Stimulated activated CD4-positive, alpha-beta T cell treated with anti-CD3 and anti-CD28 coated beads, Interleukin-1b, Interleukin-23, amount 100 ng/mL, for 4 hours (primary cell): ENCODE results near the gene PLEKHA7.
A peak's percentile ranks its signal among the peaks of the same experiment; 100 is the strongest.

Experiments
- DNase-seq, 2 donors: peaks; one replicate each; pipeline ENCODE4 v3.0.0-alpha.2; 2020; ENCODE audit warnings: low read depth in 2 of 2

PLEKHA7 gene

GRCh38 chr11:16841481-16841880 is 172.7 kb downstream of the PLEKHA7 start:
- no peak for DNase-seq

GRCh38 chr11:16840951-16841350 is 173.3 kb downstream of the PLEKHA7 start:
- no peak for DNase-seq

- no peak for DNase-seq
Observed at GRCh38 chr11:16839821-16840220, 174.4 kb downstream of the PLEKHA7 start.

- DNase-seq, result no peak
Observed at GRCh38 chr11:16834384-16834783, 179.8 kb downstream of the PLEKHA7 start.

GRCh38 chr11:16833026-16833425 is 181.2 kb downstream of the PLEKHA7 start:
- DNase-seq, result no peak

DNA sequence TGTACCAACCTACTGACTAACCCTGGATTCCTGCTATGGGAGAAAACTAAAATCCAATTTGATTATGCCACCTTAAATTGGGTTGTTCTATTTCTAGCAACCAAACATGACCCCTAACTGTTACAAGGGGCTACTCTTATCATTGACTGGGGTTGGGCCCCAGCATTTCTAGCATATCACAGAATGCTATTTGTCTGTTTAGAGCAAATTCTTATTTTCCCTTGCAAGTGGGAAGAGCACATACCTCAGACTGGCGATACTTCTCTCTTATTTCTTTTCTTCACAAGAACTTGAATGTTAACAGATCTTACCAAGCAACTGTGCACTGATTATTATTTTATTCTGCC is 182.0 kb downstream of the PLEKHA7 start:
- DNase-seq, result no peak

DNA sequence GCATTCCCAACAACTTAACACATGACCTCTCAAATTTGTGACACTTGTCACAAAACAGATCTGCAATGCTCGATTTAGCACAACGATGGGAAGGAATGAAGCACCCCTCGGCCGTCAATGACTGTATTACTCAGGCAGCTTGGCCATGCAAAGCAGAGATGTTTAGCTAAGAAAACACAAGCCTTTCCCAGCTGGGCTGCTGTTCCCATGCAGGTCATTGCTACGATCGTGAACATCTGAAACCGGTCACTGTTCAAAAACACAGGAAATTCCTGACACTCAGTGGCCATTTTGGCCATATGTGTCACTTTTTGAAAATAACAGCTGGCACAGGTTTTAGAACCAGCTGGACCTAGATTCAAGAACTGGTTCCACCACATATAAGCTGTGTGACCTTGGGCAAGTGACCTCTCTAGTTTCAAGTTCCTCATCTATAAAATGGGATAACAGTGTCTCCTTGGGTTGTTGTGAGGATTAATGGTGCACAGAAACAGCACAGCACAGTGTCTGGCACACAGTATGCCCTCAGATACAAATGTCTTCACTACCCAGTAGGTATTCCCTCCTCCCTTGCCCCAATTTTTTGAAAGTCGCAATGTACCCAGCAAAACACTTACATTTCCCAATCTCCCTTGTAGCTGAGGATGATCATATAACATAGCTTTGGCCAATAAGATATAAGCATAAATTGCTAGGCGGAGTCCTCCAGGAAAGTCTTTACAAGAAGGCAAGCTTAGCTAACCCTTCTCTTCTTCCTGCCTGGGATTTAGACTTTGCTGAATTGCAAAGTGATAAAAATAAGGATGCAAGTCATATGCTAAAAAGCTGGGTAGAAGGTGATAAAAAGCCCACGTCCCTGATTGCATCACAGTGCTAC is 182.7 kb downstream of the PLEKHA7 start:
- no peak for DNase-seq

DNA sequence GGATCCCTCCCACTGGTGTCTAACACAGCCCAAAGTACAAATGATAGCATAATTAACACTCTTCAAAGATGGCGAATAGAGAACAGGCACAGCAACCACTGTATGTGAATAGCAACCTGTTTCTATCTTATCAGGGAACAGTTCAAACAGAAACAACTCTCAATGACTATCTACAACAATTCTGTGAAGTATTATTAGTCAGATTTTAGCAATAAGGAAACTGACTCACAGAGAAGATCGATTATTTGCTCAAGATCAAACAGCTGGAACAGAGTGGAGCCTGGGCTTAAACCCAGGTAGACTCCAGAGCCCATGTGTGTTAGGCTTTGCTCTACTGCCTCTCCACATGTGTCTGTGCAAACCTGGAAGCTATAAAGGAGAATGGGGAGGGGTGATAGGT is 187.1 kb downstream of the PLEKHA7 start:
- DNase-seq, result no peak

- no peak for DNase-seq
Observed at GRCh38 chr11:16825968-16826367, 188.2 kb downstream of the PLEKHA7 start.

DNA sequence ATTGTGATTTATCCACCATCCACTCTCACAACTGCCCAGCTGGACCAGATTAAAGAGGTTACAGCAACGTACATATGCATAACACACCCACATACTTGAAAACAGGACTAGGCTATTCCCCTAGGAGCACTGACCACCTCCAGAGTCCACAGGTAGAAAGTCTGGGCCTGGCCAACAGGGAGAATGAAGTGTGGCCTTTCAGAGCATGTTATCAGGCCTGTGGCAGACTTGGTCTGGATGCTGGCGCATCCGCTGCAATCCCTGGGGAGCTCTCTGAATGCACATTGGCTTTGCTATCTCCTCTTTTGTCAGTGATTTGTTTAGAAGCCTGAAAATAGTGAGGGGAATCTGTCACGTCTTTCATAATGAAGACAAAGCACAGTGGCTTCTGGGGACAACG is 189.1 kb downstream of the PLEKHA7 start:
- no peak for DNase-seq

- peak; percentile 58 to 67 for DNase-seq
Observed at GRCh38 chr11:16820324-16821092, 193.7 kb downstream of the PLEKHA7 start.

GRCh38 chr11:16818284-16818683 is 195.9 kb downstream of the PLEKHA7 start:
- DNase-seq, result no peak

- no peak for DNase-seq
Observed at GRCh38 chr11:16817351-16817750, 196.9 kb downstream of the PLEKHA7 start.

DNA sequence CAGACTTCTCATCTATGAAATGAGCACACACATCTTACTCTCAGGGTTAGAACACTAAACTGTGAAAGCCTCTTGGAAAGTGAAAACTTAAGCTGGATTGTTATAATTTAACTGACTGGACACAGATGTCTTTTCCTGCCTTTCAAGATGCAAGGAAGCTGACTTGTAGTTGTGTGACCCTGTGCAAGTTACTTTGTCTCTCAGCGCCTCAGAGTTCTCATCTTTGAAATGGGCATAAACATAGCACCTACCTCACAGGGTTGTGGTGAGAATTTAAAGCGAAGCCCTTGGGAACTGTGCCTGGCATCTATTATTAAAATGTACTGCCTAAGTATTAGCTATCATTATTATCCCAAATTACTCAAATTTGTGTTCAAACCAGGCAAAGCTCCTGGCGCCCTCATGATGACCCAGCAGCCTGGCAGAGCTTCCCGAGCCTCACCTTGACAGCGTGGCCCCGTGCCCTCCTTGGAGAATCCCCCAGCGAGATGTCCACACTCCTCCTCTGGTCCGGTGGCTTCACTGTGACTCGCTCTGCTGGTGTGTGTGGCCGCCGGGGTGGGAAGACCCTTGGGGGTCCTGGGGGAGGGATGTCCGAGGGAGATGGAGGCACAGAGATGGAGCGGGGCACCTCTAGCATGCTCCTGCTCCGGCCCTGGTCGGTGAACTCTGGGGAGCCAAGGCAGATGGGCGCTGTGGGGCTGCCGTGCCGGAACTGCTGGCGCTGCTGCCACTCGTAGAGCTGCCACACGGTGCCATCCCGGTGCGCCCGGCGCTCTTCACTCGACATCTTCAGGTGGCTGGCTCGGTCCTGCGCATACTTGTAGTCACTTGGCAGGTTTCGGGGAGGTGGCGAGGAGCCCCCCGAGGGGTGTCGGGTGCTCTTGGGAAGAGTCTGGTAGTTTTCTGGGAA is 197.6 kb downstream of the PLEKHA7 start:
- no peak for DNase-seq

DNA sequence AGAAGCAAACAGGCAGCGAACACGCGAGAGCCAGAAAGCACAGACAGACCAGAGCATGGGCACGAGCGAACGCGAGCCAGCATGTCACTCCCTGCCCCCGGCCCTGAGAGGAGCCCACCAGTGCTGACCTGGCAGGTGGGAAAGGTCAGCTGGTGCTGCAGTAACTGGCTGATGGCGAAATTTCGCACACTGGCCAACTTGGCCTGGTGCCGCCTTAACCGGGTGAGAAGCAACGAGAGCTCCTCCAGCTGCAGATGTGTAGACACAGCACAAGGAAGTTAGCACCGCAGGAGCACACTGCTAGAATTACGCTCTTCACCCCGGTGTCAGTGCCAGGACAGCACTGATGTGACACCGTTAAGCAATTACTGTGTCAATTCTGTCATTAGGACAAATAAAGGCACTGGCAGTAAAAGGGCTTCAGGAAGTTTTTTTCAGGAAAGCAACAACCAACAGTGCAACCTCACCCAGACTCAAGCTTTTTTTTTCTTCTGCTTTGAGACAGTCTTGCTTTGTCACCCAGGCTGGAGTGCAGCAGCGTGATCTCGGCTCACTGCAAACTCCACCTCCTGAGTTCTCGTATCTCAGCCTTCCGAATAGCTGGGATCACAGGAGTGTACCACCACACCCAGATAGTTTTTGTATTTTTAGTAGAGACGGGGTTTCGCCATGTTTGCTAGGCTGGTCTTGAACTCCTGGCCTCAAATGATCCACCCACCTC is 199.0 kb downstream of the PLEKHA7 start:
- no peak for DNase-seq

DNA sequence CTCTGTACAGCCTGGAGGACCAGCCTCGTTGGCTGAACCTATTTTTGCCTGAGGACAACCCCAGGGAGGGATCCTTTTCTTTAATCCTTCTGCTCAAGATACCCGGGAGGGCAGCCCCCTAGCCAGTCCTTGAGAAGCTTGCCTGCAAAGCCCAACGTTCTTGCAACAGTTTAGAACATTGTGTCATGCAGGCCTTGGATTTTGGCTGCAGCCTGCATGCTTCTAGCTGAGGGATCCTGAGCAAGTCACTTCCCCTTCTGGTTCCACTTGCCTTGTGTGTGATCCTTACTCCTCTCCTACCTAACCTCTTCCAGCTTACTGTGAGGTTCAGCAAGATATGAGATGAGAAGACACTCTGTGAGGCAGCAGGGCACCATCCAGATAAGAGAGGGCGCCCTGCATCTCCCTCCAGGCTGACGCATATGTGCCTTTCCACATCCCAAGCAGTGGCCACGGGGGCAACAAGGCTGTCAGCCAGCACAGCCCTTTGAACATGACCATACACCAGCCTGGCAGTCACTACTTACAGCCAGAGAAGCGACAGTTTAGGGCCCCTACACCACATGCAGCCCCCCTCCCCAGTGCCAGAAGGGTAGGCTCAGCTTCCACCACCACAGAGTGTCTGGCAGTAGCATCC is 199.7 kb downstream of the PLEKHA7 start:
- no peak for DNase-seq

DNA sequence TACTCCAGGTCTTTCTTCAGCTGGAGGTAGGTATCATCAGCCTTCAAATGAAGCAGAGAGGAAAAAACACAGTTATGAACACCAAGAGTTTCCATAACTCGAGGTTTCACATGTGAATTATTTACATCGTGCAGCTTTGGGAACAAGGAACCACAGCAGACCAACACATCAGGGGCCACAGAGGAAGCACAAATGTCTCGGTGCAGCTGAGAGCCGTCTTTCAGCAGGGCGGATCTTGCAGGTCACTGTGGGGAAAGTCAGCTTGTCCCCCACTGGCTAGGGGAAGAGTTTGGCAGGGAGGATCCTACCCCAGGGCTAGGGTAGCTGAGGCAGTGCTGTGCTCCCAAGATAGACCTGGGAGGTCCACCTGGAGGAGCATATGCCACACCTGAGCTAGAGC is 201.1 kb downstream of the PLEKHA7 start:
- DNase-seq, result no peak

DNA sequence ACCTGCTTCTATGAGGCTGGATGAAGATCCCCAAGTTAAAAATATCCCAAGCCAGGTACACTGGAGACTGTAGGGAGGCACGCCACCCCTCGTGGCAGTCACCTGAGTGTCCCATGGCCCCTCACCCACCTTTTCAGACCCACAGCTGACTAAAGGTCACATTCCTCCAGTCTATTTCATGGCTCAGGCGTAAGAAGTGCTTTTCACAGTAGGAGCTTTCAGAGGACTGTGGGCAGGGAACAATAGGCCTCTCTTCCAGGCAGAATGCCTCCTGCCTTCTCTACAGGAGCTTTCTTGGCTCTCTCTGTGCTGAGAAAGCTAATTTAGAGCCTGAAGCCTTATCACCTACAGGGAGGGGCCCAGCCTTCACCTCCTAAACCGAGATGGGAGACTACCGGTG is 201.9 kb downstream of the PLEKHA7 start:
- no peak for DNase-seq

DNA sequence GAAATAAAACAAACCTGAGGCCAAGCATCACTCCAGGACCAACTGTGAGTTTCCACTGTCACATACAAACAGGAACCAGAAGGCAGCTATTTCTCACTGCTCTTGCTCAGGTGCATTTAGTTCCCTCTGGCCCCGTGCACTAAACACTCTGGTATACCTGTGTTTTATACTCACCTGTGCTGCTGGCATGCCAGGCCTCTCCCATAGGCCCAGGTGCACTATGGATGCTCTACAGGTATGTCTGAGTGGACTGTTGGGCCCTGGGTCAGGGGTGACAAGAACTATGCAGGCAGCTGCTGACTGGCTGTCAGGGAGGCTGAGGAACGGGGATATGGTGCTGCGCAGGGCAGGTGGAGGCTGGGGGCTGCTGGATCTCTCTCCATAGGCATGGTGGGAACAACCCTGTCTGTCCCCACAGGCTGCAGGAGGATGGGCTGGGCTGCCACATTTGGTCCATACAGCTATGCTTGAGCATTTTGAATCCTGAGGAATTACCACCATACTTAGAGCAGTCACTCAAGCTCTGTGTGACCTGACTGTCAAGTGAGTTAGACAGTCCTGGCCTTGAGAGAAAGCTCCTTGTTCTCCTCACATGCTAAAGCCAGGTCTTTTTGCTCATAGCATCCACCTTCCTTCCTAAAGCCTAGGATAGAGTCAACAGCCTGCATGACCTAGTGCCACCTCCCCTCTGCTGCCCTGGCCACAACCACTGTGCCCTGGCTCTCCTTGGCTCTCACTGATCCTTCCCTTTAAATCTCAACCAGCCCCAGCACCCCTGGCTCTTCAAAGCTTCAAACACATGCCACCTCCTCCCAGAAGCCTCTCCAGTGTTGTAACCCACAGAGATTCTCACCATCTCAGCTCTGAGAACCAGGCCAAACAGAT is 202.8 kb downstream of the PLEKHA7 start:
- DNase-seq, result no peak
